ENCODE measurements around the gene TPPP2.
A peak's percentile ranks its signal among the peaks of the same experiment; 100 is the strongest.

Gene TPPP2

GRCh38 chr14:21059842-21060613, 30.0 kb downstream of the TPPP2 start:
- ATAC-seq = no peak

DNA sequence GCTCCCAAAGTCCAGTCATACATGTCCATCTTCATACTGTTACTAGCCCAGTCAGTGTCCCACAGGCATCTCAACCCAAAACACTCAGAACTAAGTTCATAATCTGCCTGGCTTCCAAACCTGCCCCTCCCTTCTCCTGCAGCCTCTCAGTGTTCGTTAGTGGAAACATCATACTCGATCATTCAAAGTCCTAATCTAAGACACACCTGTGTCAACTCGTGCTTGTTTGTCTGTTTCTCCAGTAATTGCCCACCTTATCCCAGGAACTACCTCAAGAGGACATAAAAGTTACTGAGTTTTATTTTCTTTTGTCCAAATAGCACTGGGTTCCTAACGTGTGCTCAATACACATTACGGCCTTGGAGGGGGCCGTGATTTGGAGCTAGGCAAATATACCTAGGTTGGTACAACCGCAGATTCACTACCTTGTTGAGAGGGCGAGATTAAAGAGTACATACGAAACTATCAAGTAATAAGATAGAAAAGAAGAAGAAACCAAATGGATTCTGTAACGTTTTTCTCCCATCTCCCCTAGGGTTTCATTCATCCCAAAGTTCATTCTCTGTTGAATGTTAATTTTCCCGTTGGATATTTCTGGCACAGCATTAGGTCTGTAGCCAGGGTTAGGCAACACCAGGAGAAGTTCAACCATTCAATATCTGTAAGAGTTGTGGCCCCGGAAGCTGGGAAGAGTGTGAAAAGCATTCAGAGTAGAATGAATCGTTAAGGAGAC, 30.8 kb downstream of the TPPP2 start:
- no peak for ATAC-seq

DNA sequence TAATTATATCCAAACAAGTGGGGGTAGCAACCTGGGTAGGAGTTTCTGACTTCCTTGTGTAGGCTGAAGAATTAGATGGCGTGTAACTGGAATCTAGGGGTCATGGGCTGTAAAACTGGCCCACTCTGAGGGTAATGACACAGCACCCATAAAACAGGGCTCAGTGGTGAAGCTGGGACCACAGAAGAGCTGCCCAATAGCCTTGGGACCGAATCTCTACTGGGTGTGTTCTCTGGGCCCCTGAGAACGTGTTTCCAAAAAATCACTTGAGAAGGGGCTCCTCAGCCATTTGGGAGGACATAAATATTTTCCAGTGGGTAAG, 31.3 kb downstream of the TPPP2 start:
- no peak for ATAC-seq

DNA sequence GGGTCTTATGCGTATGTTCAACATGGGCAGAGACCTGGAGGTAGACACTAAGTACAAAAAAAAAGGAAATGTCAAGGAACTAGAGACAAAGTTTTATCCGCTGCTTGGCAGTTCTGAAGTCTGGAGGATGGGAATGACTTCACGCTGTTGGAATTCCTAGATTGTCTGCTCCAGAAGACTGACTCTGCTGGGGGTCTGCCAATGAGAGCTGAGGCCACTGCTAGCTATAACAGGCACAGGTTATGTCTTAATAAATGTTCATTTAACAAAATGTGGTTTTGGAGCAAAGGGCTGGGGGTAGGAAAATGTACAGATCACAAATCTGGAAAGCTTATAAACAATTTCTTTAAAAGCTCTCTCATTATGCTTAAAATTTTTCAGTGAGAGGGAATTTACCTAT, 33.5 kb downstream of the TPPP2 start:
- no peak for ATAC-seq

DNA sequence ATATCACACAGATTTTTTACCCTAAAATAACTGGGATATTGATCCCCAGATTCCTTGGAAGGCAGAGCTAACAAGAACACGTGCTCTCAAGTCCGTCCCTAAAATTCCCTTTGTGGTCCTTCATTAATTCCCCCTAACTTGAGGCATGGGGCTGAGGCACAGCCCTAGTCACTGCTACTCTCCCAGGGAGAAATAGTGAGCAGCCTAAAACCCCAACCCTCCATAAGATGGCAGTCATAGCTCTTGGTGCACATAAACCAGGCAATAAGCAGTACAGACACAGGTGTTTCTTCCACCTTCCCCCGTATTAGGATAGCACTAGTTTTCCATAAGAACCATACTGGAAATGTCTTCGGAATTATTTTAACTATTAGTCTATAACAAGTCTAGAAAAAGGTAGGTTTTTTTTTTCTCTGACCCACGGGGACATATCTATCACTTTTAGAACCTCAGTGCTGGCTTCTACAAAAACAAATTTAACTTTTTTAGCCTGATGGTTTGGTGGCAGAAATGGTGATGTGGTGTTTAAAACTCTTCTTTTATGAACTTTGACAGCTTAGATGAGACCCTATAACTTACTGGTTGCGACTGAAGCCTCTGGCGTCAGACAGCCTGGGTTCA, 37.0 kb downstream of the TPPP2 start:
- no peak for ATAC-seq

- peak; percentile 51 to 58 for ATAC-seq
Measured at GRCh38 chr14:21068521-21069387, 38.7 kb downstream of the TPPP2 start.

DNA sequence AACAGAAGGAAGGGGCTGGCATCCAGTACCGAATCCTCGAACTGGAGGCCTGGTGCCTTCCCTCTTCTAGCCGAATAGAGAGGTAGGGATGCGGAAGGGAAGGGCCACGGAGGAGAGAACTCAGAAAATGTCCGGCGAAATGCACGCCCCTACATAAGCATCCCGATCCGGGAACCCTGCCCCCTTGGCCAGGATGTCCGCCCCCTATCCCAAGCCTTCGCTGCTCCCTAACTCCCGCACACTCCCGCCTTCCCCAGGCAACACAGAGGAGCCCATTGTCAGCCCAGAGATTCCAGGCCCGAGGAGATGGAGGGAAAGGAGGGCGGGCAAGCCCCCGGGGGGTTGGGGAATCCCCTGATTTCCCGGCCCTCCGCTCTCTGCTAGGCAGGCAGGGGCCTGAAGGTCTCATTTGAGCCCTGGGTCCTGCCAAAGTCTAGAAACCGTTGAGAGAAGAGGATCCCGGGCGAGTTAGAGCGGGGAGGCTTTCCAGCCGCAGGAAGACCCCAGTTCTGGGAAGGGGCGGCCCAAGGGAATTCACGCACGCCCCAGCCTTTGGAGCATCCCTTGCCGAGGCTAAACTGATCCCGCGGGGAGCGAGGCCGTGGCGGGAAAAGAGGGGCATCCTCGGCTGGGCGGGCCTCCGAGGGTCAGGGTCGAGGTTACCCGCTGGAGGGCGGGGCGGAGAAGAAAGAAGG, 39.5 kb downstream of the TPPP2 start:
- ATAC-seq = no peak

DNA sequence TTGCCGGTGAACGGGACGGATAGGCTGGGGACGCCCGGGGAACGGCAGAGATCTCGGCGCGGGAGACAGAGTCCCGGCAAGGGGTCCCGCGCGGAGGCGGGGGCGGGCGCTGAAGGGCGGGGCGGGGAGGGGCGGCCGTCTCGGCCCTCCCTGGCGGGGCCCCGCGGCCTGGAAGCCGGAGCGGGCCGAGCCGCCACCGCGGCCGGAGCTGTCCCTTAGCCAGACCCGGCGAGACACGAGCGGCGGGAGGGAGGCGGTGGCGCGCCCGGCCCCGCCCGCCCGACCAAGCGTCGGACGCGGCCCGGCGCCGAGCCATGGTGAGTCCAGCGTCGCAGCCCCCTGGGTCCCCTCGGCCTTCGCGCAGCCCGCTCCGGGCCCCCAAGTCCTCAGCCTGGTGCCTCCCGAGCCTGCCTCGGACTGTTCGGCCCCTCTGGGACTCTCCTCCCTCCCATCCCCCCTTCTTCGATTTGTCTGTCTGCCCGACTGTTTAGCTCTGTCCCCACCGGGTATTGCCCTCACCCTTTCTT, 40.1 kb downstream of the TPPP2 start, which contains the start of gene ARHGEF40:
TSS of gene ARHGEF40 (plus strand) at position 222 of the 527 bp plus-strand sequence. CDS start at position 315, 93 bp downstream.
- no peak for ATAC-seq

DNA sequence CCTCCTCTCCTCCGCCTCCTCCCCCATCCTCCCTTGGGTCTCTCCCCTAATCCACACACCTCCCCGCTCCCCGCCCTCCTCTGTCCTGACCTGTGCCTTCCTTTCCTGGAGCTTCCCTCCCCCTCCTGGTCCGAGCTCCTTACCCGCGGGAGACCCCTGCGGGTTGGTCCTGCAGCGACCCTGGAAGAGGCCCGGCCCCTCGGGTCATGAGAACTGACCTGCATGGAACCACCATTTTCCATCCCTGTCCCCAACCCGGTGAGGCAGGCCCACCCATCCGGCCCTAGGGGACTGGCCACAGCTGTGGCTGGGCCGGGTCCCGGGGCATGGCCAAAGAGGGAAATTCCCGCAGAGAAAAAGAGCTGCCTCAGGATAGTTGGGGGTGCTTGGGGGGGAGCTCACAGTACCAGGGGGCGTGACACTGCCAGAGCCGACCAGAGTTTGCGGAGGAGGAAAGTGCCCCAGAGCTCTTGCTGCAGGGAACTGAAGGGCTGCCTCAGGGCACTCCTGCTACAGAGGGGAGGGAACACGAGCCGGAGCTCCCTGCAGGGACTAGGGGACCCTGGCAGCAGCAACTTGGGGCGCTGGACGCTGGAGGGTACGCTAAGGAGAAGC, 40.7 kb downstream of the TPPP2 start:
- ATAC-seq = peak; percentile 16 to 21

DNA sequence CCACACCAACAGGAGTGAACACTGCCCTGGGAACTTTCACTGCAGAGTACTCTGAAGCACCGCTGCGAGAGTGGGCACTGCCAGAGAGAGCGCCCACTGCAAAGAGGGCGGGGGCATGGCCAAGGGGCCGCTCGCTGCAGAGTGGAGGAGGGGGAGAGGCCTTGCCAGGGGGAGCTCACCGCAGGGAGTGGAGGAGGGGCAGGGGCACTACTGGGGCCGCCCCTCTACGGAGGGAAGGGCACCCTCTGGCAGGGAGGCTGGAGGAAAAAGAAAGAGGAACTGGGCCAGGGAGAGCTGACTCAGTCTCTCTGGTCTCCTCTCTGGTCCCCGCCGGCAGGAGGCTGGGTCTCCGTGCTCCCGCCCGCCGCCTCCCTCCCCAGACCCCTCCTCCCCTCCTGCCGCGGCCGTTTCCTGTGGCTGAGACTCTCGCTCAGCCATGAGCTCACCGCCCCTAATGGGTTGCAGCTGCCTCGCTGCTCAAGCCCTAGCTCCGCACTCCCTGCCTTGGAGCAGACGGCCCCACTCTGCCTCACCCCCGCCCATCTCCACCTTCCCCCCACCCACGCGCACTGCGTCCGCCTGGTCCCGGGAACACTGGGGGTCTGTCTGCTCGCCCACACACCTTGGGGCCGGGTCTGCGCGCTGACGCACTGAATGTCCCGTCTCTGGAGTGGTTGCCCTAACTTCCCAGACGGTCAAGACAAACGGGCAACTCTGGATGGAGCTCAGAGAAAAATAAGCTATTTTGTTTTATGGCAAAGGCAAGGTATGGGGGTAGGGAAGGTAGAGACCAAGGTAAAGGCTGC, 41.4 kb downstream of the TPPP2 start:
- peak; percentile 55 to 65 for ATAC-seq

- ATAC-seq = no peak
Measured at GRCh38 chr14:21072031-21072473, 42.0 kb downstream of the TPPP2 start.

DNA sequence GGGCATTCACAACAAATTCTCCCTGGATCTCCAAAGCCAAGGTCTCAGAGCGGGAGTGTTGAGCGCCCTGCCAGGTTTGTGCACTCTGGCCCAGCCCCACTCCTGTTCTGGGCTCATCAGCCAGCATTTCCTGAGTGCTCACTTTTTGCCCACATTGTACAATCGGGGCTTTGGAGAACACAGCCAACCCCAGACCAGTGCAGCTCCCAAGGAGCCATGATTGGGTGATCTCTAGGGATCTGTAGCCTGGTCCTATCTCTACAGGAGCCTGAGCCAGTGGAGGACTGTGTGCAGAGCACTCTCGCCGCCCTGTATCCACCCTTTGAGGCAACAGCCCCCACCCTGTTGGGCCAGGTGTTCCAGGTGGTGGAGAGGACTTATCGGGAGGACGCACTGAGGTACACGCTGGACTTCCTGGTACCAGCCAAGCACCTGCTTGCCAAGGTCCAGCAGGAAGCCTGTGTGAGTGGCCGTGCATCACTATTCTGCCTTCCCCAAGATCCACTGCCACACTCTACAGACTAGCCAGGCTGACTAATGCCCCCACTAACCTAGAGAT, 42.8 kb downstream of the TPPP2 start:
- ATAC-seq = no peak

DNA sequence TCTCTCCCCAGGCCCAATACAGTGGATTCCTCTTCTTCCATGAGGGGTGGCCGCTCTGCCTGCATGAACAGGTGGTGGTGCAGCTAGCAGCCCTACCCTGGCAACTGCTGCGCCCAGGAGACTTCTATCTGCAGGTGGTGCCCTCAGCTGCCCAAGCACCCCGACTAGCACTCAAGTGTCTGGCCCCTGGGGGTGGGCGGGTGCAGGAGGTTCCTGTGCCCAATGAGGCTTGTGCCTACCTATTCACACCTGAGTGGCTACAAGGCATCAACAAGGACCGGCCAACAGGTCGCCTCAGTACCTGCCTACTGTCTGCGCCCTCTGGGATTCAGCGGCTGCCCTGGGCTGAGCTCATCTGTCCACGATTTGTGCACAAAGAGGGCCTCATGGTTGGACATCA, 43.9 kb downstream of the TPPP2 start:
- no peak for ATAC-seq

GRCh38 chr14:21074398-21075272, 44.6 kb downstream of the TPPP2 start:
- ATAC-seq = no peak

GRCh38 chr14:21075719-21076437, 45.9 kb downstream of the TPPP2 start:
- no peak for ATAC-seq

DNA sequence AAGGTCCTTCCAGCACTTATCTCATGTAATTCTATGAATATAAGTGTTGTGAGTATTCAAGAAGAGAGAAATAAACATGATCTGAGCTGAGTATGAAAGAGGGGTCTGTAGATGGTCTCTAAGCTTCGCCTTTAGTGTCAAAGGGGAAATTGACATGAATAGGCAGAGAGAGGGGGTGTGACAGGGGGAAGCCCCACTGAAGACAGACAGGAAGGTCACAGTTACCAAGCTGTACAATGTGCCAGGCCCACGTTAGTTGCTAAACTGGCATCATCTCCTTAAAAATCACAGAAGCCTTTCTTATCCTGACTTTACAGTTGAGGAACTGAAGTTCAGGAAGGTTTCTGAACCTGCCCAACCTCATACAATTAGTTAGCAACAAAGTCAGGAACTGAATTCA, 47.7 kb downstream of the TPPP2 start:
- ATAC-seq = no peak

- ATAC-seq = no peak
Measured at GRCh38 chr14:21078287-21078686, 48.3 kb downstream of the TPPP2 start.

- no peak for ATAC-seq
Measured at GRCh38 chr14:21078726-21079125, 48.7 kb downstream of the TPPP2 start.
